ENCODE results near the gene PTBP3. TPM values are rescaled to one million over a fixed set of nuclear protein-coding genes. Genes with fewer than 3 reads are reported as not detected.
A peak's percentile ranks its signal among the peaks of the same experiment; 100 is the strongest.

The PTBP3 gene
- total RNA-seq, 2 experiments from 2014 or later: 147 to 231 TPM

DNA sequence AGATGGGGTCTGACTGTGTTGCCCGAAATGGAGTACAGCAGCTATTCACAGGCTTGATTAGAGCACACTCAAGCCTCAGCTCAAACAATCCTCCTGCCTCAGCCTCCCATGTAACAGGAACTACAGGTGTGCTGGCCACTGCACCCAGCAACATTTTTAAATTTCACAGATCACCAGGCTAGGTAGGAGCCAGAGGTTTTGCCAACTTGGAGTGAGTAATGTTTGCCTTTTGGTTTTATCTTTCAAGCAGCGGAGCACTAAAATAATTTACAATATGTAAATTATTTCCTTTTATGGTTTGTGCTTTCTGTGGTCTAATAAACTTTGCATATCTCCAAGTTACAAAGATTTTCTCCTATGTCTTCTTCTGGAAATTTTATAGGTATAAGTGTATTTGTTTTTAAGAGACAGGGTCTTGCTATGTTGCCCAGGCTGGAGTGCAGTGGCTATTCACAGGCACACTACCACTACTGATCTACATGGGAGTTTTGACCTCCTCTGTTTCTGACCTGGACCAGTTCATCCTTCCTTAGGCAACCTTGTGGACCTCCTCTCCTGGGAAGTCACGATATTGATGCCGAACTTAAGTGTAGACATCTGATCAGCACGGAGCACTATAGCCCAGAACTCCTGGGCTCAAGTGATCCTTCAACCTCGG lies 91.1 kb downstream of the PTBP3 start:
- no peaks in the 10 kb centered on the region for H3K4me1 Mint-ChIP-seq
- ChIA-PET POLR2A (no interaction called here), CTCF (interaction anchor here (0.9 kb wide), 1 partner anchor 31 kb away, joined by 3 read pairs; no protein-coding TSS in a partner anchor)
- H3K36me3 Mint-ChIP-seq (ENCODE audit: low read depth): peaks cover 37% of the 10 kb centered on the region
- DNase-seq: no peak
- no peak overlapping the region for H3K27ac Mint-ChIP-seq
- no peaks in the 10 kb centered on the region for H3K9me3 Mint-ChIP-seq
- H3K27me3 Mint-ChIP-seq: no peaks in the 10 kb centered on the region
- H3K4me3 Mint-ChIP-seq: no peak overlapping the region

- Mint-ChIP-seq H3K4me3 (no peak overlapping the region), H3K36me3 (ENCODE audit: low read depth) (peaks cover 31% of the 10 kb centered on the region), H3K27ac (no peak overlapping the region), H3K27me3 (no peaks in the 10 kb centered on the region), H3K9me3 (no peaks in the 10 kb centered on the region), H3K4me1 (no peaks in the 10 kb centered on the region)
- DNase-seq: no peak
- ChIA-PET CTCF (interaction anchor here (1.1 kb wide), 2 partner anchors 15 to 101 kb away, joined by 3 to 6 read pairs; no protein-coding TSS in a partner anchor), POLR2A (no interaction called here)
These were observed 91.9 kb downstream of the PTBP3 start for GRCh38 chr9:112241491-112241890.

GRCh38 chr9:112239708-112240107 lies 93.7 kb downstream of the PTBP3 start:
- ChIA-PET CTCF (no interaction called here), POLR2A (no interaction called here)
- no peak for DNase-seq
- peaks cover 22% of the 10 kb centered on the region for H3K36me3 Mint-ChIP-seq (ENCODE audit: low read depth)
- no peak overlapping the region for H3K4me3 Mint-ChIP-seq
- H3K27me3 Mint-ChIP-seq: no peaks in the 10 kb centered on the region
- H3K4me1 Mint-ChIP-seq: no peaks in the 10 kb centered on the region
- H3K9me3 Mint-ChIP-seq: no peaks in the 10 kb centered on the region
- H3K27ac Mint-ChIP-seq: no peak overlapping the region

DNA sequence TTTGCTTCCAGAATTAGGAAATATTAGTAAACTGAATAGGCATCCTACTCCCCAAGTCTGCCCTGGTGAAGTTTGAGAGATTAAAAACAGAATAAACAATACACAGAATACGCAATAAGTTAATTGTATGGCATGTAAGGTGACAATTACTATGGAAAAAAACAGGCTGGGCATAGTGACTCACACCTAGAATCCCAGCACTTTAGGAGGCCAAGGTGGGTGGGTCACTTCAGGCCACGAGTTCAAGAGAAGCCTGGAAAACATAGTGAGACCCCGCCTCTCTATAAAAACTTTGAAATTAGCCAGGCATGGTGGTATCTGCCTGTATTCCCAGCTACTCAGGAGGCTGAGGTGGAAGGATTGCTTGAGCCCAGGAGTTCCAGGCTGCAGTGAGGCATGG lies 94.1 kb downstream of the PTBP3 start:
- ChIA-PET POLR2A (no interaction called here), CTCF (no interaction called here)
- no peak for DNase-seq
- Mint-ChIP-seq H3K27ac (no peak overlapping the region), H3K36me3 (ENCODE audit: low read depth) (peaks cover 20% of the 10 kb centered on the region), H3K4me1 (no peaks in the 10 kb centered on the region), H3K4me3 (no peak overlapping the region), H3K27me3 (no peaks in the 10 kb centered on the region), H3K9me3 (no peaks in the 10 kb centered on the region)

- Mint-ChIP-seq H3K9me3 (no peaks in the 10 kb centered on the region), H3K4me1 (peaks cover 6% of the 10 kb centered on the region), H3K27ac (no peak overlapping the region), H3K4me3 (no peak overlapping the region), H3K36me3 (ENCODE audit: low read depth) (peaks cover 33% of the 10 kb centered on the region), H3K27me3 (no peaks in the 10 kb centered on the region)
- POLR2A ChIA-PET: no interaction called here
- CTCF ChIA-PET: interaction anchor here (1.3 to 1.6 kb wide), 2 partner anchors 9 to 46 kb away, joined by 3 to 4 read pairs; no protein-coding TSS in a partner anchor
- DNase-seq: no peak
These were observed 98.6 kb downstream of the PTBP3 start for GRCh38 chr9:112234779-112235178.

- no peak overlapping the region for H3K4me3 Mint-ChIP-seq
- DNase-seq: no peak
- H3K4me1 Mint-ChIP-seq: peaks cover 6% of the 10 kb centered on the region
- no peak overlapping the region for H3K27ac Mint-ChIP-seq
- ChIA-PET POLR2A (no interaction called here), CTCF (interaction anchor here (0.6 to 1.6 kb wide), 3 partner anchors 47 to 559 kb away, joined by 3 read pairs; no protein-coding TSS in a partner anchor)
- peaks cover 32% of the 10 kb centered on the region for H3K36me3 Mint-ChIP-seq (ENCODE audit: low read depth)
- H3K9me3 Mint-ChIP-seq: no peaks in the 10 kb centered on the region
- no peaks in the 10 kb centered on the region for H3K27me3 Mint-ChIP-seq
These were observed 99.7 kb downstream of the PTBP3 start for GRCh38 chr9:112233769-112234168.

DNA sequence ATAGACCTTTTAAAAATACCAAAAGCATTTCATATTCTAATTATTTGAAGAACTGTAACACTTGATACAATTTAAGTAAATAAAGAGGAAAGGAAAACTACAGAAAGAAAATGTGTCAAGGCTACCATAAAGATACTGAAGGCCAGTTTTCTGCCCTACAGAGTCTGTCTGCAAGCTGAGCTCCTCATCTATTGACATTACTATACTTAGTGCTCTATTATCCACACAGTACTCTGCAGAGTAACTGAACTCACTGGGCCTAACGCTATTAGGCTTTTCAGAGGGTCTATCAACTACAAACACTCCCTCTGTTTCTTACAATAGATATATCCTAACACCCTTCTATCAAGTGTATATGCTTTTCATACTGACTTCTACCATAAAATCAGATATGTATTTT lies 101.2 kb downstream of the PTBP3 start:
- CTCF ChIA-PET: interaction anchor here (1.3 kb wide), 1 partner anchor 13 kb away, joined by 3 read pairs; no protein-coding TSS in a partner anchor
- no peaks in the 10 kb centered on the region for H3K9me3 Mint-ChIP-seq

DNA sequence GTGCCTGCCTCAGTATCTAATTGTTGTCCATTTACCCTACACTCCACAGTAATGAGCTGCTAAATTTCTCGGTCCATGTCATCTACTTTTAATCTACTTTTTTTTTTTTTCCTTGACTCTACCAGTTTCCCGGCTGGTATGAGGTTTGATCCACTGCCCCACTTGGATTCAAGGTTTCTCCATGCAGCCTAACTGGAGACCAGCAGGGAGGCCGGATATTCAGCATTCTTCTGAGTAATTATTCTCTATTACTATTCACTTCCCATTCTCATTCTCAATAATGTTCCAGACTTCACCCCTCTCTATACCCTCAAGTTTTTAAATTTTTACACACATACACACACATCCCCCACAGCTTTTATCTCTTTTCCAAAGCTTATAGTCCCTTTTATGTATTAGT lies 107.3 kb downstream of the PTBP3 start:
- Mint-ChIP-seq H3K27me3 (no peaks in the 10 kb centered on the region), H3K9me3 (no peaks in the 10 kb centered on the region), H3K36me3 (ENCODE audit: low read depth) (peaks cover 66% of the 10 kb centered on the region), H3K4me3 (no peak overlapping the region), H3K4me1 (peaks cover 2% of the 10 kb centered on the region), H3K27ac (no peak overlapping the region)
- DNase-seq: no peak
- ChIA-PET POLR2A (no interaction called here), CTCF (interaction anchor here (0.7 to 1.8 kb wide), 4 partner anchors 9 to 351 kb away, joined by 3 to 6 read pairs (median 4); no protein-coding TSS in a partner anchor)

More for the DNA sequence above, 101.2 kb downstream of the PTBP3 start:
- H3K27me3 Mint-ChIP-seq: no peaks in the 10 kb centered on the region
- POLR2A ChIA-PET: no interaction called here
- H3K4me3 Mint-ChIP-seq: no peak overlapping the region
- H3K4me1 Mint-ChIP-seq: peaks cover 6% of the 10 kb centered on the region
- peaks cover 33% of the 10 kb centered on the region for H3K36me3 Mint-ChIP-seq (ENCODE audit: low read depth)
- no peak for DNase-seq
- no peak overlapping the region for H3K27ac Mint-ChIP-seq

DNA sequence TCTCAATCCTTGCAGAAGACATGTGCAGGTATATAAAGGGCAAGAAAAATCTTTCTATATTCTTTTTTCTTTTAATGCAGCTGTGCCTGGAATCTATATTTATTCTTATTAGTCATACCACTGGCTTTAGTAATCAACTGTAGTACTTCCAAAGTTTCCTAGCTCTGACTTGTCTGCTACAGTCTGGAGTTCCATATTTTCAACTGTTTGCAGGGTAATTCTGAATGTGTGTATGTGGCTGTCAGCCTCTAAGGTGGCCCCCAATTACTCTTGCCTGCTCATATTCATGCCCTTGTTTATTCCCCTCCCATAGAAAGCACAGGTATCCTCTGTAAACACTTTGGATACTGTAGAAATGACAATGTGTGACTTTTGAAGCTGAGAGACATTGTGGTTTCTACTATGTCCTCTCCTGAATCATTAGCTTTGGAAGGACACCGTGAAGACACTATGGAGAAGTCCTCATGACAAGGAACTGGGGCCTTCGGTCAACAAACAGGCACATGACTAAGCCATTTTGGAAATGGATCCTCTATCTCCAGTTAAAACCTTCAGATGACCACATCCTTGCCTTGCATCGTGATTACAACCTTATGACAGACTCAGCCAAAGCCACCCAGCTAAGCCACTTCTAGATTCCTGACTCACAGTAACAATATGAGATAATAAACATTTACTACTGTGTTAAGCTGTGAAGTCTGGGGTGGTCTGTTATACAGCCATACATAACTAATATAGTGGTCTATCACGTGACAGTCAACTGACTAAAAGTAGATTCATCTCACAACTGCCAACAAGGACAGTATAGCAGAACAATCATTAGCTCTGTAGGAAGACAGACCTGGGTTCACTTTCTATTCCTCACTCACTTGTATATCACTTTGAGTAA lies 108.8 kb downstream of the PTBP3 start:
- ChIA-PET CTCF (interaction anchor here (1.5 to 1.6 kb wide), 2 partner anchors 10 to 11 kb away, joined by 4 read pairs; no protein-coding TSS in a partner anchor), POLR2A (no interaction called here)
- Mint-ChIP-seq H3K27me3 (no peaks in the 10 kb centered on the region), H3K4me3 (no peak overlapping the region), H3K4me1 (peaks cover 5% of the 10 kb centered on the region), H3K27ac (no peak overlapping the region), H3K36me3 (ENCODE audit: low read depth) (peaks cover 62% of the 10 kb centered on the region), H3K9me3 (no peaks in the 10 kb centered on the region)
- DNase-seq: no peak

- CTCF ChIA-PET: interaction anchor here (0.5 to 1.2 kb wide), 6 partner anchors 13 to 1191 kb away, joined by 3 to 5 read pairs (median 3); partner anchors contain the start of genes C9orf43 and POLE3
- peaks cover 24% of the 10 kb centered on the region for H3K4me1 Mint-ChIP-seq
- H3K27ac Mint-ChIP-seq: peak overlapping the region; percentile 82
- H3K4me3 Mint-ChIP-seq: peak overlapping the region; percentile 21
- H3K27me3 Mint-ChIP-seq: no peaks in the 10 kb centered on the region
- POLR2A ChIA-PET: no interaction called here
- H3K9me3 Mint-ChIP-seq: no peaks in the 10 kb centered on the region
- peaks cover 56% of the 10 kb centered on the region for H3K36me3 Mint-ChIP-seq (ENCODE audit: low read depth)
- peak; percentile 37 for DNase-seq
These were observed 114.5 kb downstream of the PTBP3 start for GRCh38 chr9:112218908-112219307.

DNA sequence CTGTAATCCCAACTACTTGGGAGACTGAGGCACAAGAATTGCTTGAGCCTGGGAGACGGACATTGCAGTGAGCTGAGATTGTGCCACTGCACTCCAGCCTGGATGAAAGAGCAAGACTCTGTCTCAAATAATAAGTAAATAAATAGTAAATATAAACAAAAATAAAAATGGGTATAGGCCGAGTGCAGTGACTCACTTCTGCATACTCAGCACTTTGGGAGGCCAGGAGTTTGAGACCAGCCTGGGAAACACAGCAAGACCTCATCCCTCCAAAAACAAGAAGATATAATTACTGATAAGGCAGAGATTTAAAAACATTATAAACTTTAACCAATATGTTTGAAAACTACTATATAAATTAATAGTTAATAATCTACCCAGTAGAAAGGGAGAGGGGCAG lies 120.5 kb downstream of the PTBP3 start:
- peaks cover 15% of the 10 kb centered on the region for H3K9me3 Mint-ChIP-seq
- H3K36me3 Mint-ChIP-seq (ENCODE audit: low read depth): peaks cover 75% of the 10 kb centered on the region
- no peak overlapping the region for H3K27ac Mint-ChIP-seq
- no peak overlapping the region for H3K4me3 Mint-ChIP-seq
- H3K27me3 Mint-ChIP-seq: no peaks in the 10 kb centered on the region
- POLR2A ChIA-PET: no interaction called here
- DNase-seq: no peak
- H3K4me1 Mint-ChIP-seq: peaks cover 3% of the 10 kb centered on the region
- CTCF ChIA-PET: interaction anchor here (0.9 kb wide), 1 partner anchor 25 kb away, joined by 3 read pairs; no protein-coding TSS in a partner anchor

- no peaks in the 10 kb centered on the region for H3K4me1 Mint-ChIP-seq
- ChIA-PET POLR2A (no interaction called here), CTCF (interaction anchor here (1.3 to 1.9 kb wide), 2 partner anchors 8 to 31 kb away, joined by 3 to 5 read pairs; no protein-coding TSS in a partner anchor)
- no peak for DNase-seq
- H3K9me3 Mint-ChIP-seq: peaks cover 36% of the 10 kb centered on the region
- H3K4me3 Mint-ChIP-seq: no peak overlapping the region
- H3K27ac Mint-ChIP-seq: no peak overlapping the region
- no peaks in the 10 kb centered on the region for H3K27me3 Mint-ChIP-seq
- H3K36me3 Mint-ChIP-seq (ENCODE audit: low read depth): peaks cover 84% of the 10 kb centered on the region
These were observed 126.0 kb downstream of the PTBP3 start for GRCh38 chr9:112207451-112207850.

GRCh38 chr9:112203536-112203935 lies 129.9 kb downstream of the PTBP3 start:
- H3K4me3 Mint-ChIP-seq: no peak overlapping the region
- peaks cover 6% of the 10 kb centered on the region for H3K4me1 Mint-ChIP-seq
- POLR2A ChIA-PET: no interaction called here
- no peaks in the 10 kb centered on the region for H3K27me3 Mint-ChIP-seq
- no peak for DNase-seq
- H3K9me3 Mint-ChIP-seq: peaks cover 30% of the 10 kb centered on the region
- H3K27ac Mint-ChIP-seq: no peak overlapping the region
- CTCF ChIA-PET: no interaction called here
- H3K36me3 Mint-ChIP-seq (ENCODE audit: low read depth): peaks cover 56% of the 10 kb centered on the region
